HepG2 (cell line): ENCODE data around the gene BICDL1. TPM values are rescaled to one million over a fixed set of nuclear protein-coding genes. Genes with fewer than 3 reads are reported as not detected.

Experiments used
- CREB1 ChIP-seq, 2 experiments: fragments of 450-650 bp in 1 of 2; IDR thresholded peaks; 2 replicates each; pipeline ENCODE4 v1.6.1; 2016 to 2017; ENCODE audit warnings: control low read depth in 1 of 2, mild to moderate bottlenecking in 1 of 2, missing compliant biosample characterization in 1 of 2, missing genetic modification characterization in 1 of 2
- FOSL1 ChIP-seq: sonication (generic); formaldehyde crosslinking; IDR thresholded peaks from 2 replicates; pipeline ENCODE4 v1.9.0; 2021; ENCODE audit warnings: missing genetic modification reagents, borderline replicate concordance
- NFYC ChIP-seq: IDR thresholded peaks from 2 replicates; pipeline ENCODE4 v1.6.1; 2016; ENCODE audit warnings: missing genetic modification reagents, missing compliant biosample characterization
- SP1 ChIP-seq, 2 experiments: fragments of 450-650 bp in 1 of 2; sonication (generic) in 1 of 2; formaldehyde crosslinking in 1 of 2; IDR thresholded peaks; 2 replicates each; pipeline versions ENCODE4 v1.4.0 to v1.6.1; 2016 to 2020; ENCODE audit warnings: missing genetic modification reagents in 1 of 2
- SP4 ChIP-seq: sonication (generic); formaldehyde crosslinking; IDR thresholded peaks from 2 replicates; pipeline ENCODE4 v1.8.1; 2023; ENCODE audit warnings: mild to moderate bottlenecking, missing genetic modification reagents
- ZNF335 ChIP-seq: sonication (generic); formaldehyde crosslinking; IDR thresholded peaks from 2 replicates; pipeline ENCODE4 v1.4.0; 2020; ENCODE audit warnings: missing genetic modification reagents
- ZNF557 ChIP-seq: sonication (generic); formaldehyde crosslinking; IDR thresholded peaks from 2 replicates; pipeline ENCODE4 v1.4.0; 2020; ENCODE audit warnings: missing genetic modification reagents
- ZNF720 ChIP-seq: sonication (generic); formaldehyde crosslinking; IDR thresholded peaks from 2 replicates; pipeline ENCODE4 v1.4.0; 2020; ENCODE audit warnings: missing genetic modification reagents
- polyA plus RNA-seq, 8 experiments: library from polyadenylated mRNA; depleted of rRNA in 3 of 8; stranded (reverse) in 7 of 8; unstranded in 1 of 8; fragments of >200 nt; fragmentation: Illumina TruSeq in 4 of 8; extraction: Trizol in 4 of 8; gene quantifications; 2 replicates each; pipeline versions ENCODE4 v1.2.1 to v1.2.3, GENCODE V29; 2011 to 2016; ENCODE audit warnings: low read depth in 4 of 8, missing spikeins in 1 of 8, mixed read lengths in 1 of 8; ENCODE audit not compliant: insufficient read depth in 1 of 8
- total RNA-seq, 5 experiments: library from RNA; depleted of rRNA; stranded (reverse); fragments of >200 nt; fragmentation: Illumina TruSeq; extraction: Trizol; gene quantifications; 2 replicates each; pipeline ENCODE4 v1.2.3, GENCODE V29; 2016; ENCODE audit warnings: low read depth in 1 of 5
- TF ChIP-seq, protein P1 (sequence below), 2 experiments: sonication (generic) in 1 of 2; formaldehyde crosslinking in 1 of 2; IDR thresholded peaks; 2 replicates each; pipeline versions ENCODE4 v1.4.0 to v1.6.1; 2016 to 2020; ENCODE audit warnings: borderline replicate concordance in 1 of 2, low read depth in 1 of 2, mild to moderate bottlenecking in 1 of 2, missing genetic modification reagents in 1 of 2
- TF ChIP-seq, protein P2 (sequence below): sonication (generic); formaldehyde crosslinking; IDR thresholded peaks from 2 replicates; pipeline ENCODE4 v1.4.0; 2020; ENCODE audit warnings: missing genetic modification reagents
- TF ChIP-seq, protein P3 (sequence below): sonication (generic); formaldehyde crosslinking; IDR thresholded peaks from 2 replicates; pipeline ENCODE4 v1.9.0; 2021; ENCODE audit warnings: missing genetic modification reagents, mild to moderate bottlenecking, borderline replicate concordance
- TF ChIP-seq, protein P4 (sequence below): IDR thresholded peaks from 2 replicates; pipeline ENCODE4 v1.6.1; 2016; ENCODE audit warnings: low read depth, control low read depth
- TF ChIP-seq, protein P5 (sequence below): sonication (generic); formaldehyde crosslinking; IDR thresholded peaks from 2 replicates; pipeline ENCODE4 v1.4.0; 2020; ENCODE audit warnings: missing genetic modification reagents
- TF ChIP-seq, protein P6 (sequence below): IDR thresholded peaks from 2 replicates; pipeline ENCODE4 v1.6.1; 2016; ENCODE audit warnings: mild to moderate bottlenecking, missing biosample characterization, missing genetic modification reagents

Gene BICDL1
- total and polyA plus RNA-seq, 2 of the 13 experiments (the other 11 are each of a cell fraction or from before 2014, with no cell fraction given), result 3.6 to 9.7 TPM

DNA sequence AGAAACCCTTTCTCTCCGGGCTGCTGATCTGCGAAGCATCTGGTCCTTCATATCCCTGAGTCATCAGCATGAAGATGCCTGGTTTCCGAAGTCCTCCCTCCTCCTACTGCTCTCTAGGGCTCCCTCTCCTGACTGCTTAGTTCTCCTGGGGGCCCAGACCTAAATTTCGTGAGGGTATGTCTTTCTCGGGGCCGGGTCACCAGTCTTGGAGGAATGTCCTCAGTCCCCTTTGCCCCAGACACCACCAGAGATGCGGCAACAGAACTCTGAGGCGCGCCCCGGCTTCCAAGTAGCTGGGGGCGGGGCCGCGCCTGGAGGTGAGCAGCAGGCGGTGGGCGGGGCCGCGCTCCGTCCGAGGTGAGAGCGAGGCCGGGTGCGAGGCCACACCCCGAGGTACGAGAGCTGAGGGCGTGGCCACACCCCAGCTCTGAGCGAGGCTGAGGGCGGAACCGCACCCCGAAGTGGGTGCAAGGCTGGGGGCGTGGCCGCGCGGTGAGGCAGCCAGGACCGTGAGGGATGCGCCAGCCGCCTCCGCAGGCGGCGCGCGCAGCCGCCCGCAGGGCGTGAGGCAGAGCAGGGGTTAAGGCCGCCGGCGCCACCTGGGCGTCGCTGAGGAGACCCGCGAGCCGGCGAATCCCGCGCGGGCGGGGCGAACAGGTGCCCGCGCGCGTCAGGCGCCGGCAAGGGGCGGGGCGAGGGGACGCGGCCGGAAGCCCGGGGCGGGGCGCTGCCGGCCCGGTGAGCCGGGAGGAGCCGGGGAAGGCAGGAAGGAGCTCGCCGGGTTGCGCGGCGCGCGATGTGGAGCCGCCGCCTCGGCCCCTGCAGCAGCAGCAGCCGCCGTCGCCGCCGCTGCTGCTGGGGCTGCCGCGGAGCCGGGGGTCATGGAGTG lies at the start of gene BICDL1 (continued):
- TF ChIP-seq, protein P1, sequence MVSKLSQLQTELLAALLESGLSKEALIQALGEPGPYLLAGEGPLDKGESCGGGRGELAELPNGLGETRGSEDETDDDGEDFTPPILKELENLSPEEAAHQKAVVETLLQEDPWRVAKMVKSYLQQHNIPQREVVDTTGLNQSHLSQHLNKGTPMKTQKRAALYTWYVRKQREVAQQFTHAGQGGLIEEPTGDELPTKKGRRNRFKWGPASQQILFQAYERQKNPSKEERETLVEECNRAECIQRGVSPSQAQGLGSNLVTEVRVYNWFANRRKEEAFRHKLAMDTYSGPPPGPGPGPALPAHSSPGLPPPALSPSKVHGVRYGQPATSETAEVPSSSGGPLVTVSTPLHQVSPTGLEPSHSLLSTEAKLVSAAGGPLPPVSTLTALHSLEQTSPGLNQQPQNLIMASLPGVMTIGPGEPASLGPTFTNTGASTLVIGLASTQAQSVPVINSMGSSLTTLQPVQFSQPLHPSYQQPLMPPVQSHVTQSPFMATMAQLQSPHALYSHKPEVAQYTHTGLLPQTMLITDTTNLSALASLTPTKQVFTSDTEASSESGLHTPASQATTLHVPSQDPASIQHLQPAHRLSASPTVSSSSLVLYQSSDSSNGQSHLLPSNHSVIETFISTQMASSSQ (IDR thresholded peaks at IDR 0.05; ENCODE audit: low read depth), result no peak
- TF ChIP-seq, protein P1 (CRISPR knock-in tag; IDR thresholded peaks at IDR 0.05; ENCODE audit: borderline replicate concordance), result 0 out of 2 replicates have a peak, but pooled peaks have one; percentile 22
- TF ChIP-seq FOSL1 (CRISPR knock-in tag) (no peak), NFYC (CRISPR knock-in tag) (no peak), ZNF720 (CRISPR knock-in tag) (no peak), SP1 (IDR thresholded peaks at IDR 0.05) (no peak), SP1 (CRISPR knock-in tag; IDR thresholded peaks at IDR 0.05) (peak; percentile 78), CREB1 (IDR thresholded peaks at IDR 0.05) (no peak), CREB1 (CRISPR knock-in tag; IDR thresholded peaks at IDR 0.05) (no peak), SP4 (CRISPR knock-in tag) (peak; percentile 61), ZNF335 (no peak), ZNF557 (CRISPR knock-in tag) (no peak)
- TF ChIP-seq, protein P2, sequence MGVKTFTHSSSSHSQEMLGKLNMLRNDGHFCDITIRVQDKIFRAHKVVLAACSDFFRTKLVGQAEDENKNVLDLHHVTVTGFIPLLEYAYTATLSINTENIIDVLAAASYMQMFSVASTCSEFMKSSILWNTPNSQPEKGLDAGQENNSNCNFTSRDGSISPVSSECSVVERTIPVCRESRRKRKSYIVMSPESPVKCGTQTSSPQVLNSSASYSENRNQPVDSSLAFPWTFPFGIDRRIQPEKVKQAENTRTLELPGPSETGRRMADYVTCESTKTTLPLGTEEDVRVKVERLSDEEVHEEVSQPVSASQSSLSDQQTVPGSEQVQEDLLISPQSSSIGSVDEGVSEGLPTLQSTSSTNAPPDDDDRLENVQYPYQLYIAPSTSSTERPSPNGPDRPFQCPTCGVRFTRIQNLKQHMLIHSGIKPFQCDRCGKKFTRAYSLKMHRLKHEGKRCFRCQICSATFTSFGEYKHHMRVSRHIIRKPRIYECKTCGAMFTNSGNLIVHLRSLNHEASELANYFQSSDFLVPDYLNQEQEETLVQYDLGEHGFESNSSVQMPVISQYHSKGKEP (CRISPR knock-in tag), result no peak
- TF ChIP-seq, protein P3, sequence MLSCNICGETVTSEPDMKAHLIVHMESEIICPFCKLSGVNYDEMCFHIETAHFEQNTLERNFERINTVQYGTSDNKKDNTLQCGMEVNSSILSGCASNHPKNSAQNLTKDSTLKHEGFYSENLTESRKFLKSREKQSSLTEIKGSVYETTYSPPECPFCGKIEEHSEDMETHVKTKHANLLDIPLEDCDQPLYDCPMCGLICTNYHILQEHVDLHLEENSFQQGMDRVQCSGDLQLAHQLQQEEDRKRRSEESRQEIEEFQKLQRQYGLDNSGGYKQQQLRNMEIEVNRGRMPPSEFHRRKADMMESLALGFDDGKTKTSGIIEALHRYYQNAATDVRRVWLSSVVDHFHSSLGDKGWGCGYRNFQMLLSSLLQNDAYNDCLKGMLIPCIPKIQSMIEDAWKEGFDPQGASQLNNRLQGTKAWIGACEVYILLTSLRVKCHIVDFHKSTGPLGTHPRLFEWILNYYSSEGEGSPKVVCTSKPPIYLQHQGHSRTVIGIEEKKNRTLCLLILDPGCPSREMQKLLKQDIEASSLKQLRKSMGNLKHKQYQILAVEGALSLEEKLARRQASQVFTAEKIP (CRISPR knock-in tag), result no peak
- TF ChIP-seq, protein P4, sequence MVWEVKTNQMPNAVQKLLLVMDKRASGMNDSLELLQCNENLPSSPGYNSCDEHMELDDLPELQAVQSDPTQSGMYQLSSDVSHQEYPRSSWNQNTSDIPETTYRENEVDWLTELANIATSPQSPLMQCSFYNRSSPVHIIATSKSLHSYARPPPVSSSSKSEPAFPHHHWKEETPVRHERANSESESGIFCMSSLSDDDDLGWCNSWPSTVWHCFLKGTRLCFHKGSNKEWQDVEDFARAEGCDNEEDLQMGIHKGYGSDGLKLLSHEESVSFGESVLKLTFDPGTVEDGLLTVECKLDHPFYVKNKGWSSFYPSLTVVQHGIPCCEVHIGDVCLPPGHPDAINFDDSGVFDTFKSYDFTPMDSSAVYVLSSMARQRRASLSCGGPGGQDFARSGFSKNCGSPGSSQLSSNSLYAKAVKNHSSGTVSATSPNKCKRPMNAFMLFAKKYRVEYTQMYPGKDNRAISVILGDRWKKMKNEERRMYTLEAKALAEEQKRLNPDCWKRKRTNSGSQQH (CRISPR knock-in tag), result no peak
- TF ChIP-seq, protein P5, sequence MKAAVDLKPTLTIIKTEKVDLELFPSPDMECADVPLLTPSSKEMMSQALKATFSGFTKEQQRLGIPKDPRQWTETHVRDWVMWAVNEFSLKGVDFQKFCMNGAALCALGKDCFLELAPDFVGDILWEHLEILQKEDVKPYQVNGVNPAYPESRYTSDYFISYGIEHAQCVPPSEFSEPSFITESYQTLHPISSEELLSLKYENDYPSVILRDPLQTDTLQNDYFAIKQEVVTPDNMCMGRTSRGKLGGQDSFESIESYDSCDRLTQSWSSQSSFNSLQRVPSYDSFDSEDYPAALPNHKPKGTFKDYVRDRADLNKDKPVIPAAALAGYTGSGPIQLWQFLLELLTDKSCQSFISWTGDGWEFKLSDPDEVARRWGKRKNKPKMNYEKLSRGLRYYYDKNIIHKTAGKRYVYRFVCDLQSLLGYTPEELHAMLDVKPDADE (CRISPR knock-in tag), result no peak
- TF ChIP-seq, protein P6, sequence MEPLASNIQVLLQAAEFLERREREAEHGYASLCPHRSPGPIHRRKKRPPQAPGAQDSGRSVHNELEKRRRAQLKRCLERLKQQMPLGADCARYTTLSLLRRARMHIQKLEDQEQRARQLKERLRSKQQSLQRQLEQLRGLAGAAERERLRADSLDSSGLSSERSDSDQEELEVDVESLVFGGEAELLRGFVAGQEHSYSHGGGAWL, result 0 out of 2 replicates have a peak, but pooled peaks have one; percentile 12
